B cell (primary cell): ENCODE results near the gene RPS18. TPM values are rescaled to one million over a fixed set of nuclear protein-coding genes. Genes with fewer than 3 reads are reported as not detected.

Experiments used
- ATAC-seq: fragments of 200-7000 bp; cut with Tn5 transposase; one replicate; pipeline ENCODE4 v1.10.0; 2021; ENCODE audit warnings: low read depth, mild to moderate bottlenecking, moderate number of reproducible peaks, moderate library complexity
- CTCF ChIA-PET: fragments of 350-600 bp; sonication (Branson Sonifier 250); formaldehyde crosslinking; loops from one replicate; lab custom pipeline; 2021; ENCODE audit warnings: antibody characterized with exemption, inconsistent platforms; lab: Charles Lee
- POLR2A ChIA-PET: fragments of 350-600 bp; sonication (Branson Sonifier 250); formaldehyde crosslinking; loops from one replicate; lab custom pipeline; 2021; ENCODE audit warnings: antibody characterized with exemption; lab: Charles Lee
- DNase-seq: peaks from one replicate; pipeline ENCODE4 v3.0.0; 2013
- H2AFZ ChIP-seq: 2 replicates; pipeline ENCODE4 v1.6.1; 2012; ENCODE audit warnings: mild to moderate bottlenecking, low read depth, low read length; ENCODE audit not compliant: insufficient read depth, poor library complexity, severe bottlenecking
- H3K27ac ChIP-seq, 2 donors: 1 replicate in 1 of 2; 2 replicates in 1 of 2; pipeline ENCODE4 v1.5.1; 2012 to 2013; ENCODE audit warnings: low read length in 2 of 2, mild to moderate bottlenecking in 2 of 2, moderate library complexity in 1 of 2
- H3K27me3 ChIP-seq, 4 experiments: fragments of 200-600 bp in 1 of 4; sonication (generic) in 1 of 4; replicated peaks in 1 of 4; 1 replicate in 2 of 4; 2 replicates in 2 of 4; pipeline versions ENCODE4 v1.6.1 to v1.7.0; 2013 to 2016; ENCODE audit warnings: low read length in 3 of 4, mild to moderate bottlenecking in 2 of 4, mixed read lengths in 1 of 4, moderate library complexity in 1 of 4; ENCODE audit not compliant: insufficient read depth in 4 of 4, control insufficient read depth in 3 of 4; ENCODE audit errors: control extremely low read depth in 1 of 4
- H3K36me3 ChIP-seq, 2 experiments: replicated peaks in 1 of 2; 1 replicate in 1 of 2; 2 replicates in 1 of 2; pipeline versions ENCODE4 v1.6.1 to v1.7.1; 2013; ENCODE audit warnings: low read length in 1 of 2; ENCODE audit not compliant: insufficient read depth in 2 of 2, control insufficient read depth in 1 of 2; ENCODE audit errors: control extremely low read depth in 1 of 2, extremely low read depth in 1 of 2
- H3K4me1 ChIP-seq, 2 donors: fragments of 200-600 bp in 1 of 2; sonication (generic) in 1 of 2; 1 replicate in 1 of 2; 2 replicates in 1 of 2; pipeline versions ENCODE4 v1.5.1 to v1.6.1; 2013 to 2017; ENCODE audit warnings: low read length in 2 of 2; ENCODE audit not compliant: control insufficient read depth in 2 of 2, insufficient read depth in 2 of 2
- H3K4me2 ChIP-seq: replicated peaks from 2 replicates; pipeline ENCODE3; 2012; ENCODE audit warnings: mild to moderate bottlenecking, low read depth, low read length; ENCODE audit not compliant: poor library complexity, severe bottlenecking
- H3K4me3 ChIP-seq, 5 experiments: fragments of 200-600 bp in 1 of 5; sonication (generic) in 1 of 5; 1 replicate in 3 of 5; 2 replicates in 2 of 5; pipeline versions ENCODE4 v1.5.1 to v1.7.0; 2011 to 2016; ENCODE audit warnings: low read length in 4 of 5, mild to moderate bottlenecking in 4 of 5, low read depth in 2 of 5, control low read depth in 1 of 5, moderate library complexity in 1 of 5; ENCODE audit not compliant: insufficient read depth in 1 of 5; ENCODE audit errors: control extremely low read depth in 1 of 5, extremely low read depth in 1 of 5
- H3K79me2 ChIP-seq: fragments of 200-600 bp; sonication (generic); one replicate; pipeline ENCODE4 v1.6.0; 2016; ENCODE audit warnings: low read length; ENCODE audit not compliant: control insufficient read depth, insufficient read depth
- H3K9ac ChIP-seq: fragments of 200-600 bp; sonication (generic); 2 replicates; pipeline ENCODE4 v1.6.1; 2017; ENCODE audit warnings: mild to moderate bottlenecking, low read length, moderate library complexity
- H3K9me3 ChIP-seq, 3 donors: one replicate each; pipeline versions ENCODE4 v1.6.1 to v1.7.1; 2013; ENCODE audit warnings: low read length in 2 of 3; ENCODE audit not compliant: control insufficient read depth in 2 of 3, insufficient read depth in 1 of 3; ENCODE audit errors: control extremely low read depth in 1 of 3
- H4K20me1 ChIP-seq: 2 replicates; pipeline ENCODE4 v1.6.0; 2012; ENCODE audit warnings: mild to moderate bottlenecking, low read length; ENCODE audit not compliant: insufficient read depth, control insufficient read depth, poor library complexity, severe bottlenecking
- H3K27ac Mint-ChIP-seq: one replicate; pipeline ENCODE4 v1.8.0; 2021; ENCODE audit warnings: mixed read lengths
- H3K27me3 Mint-ChIP-seq: one replicate; pipeline ENCODE4 v1.8.0; 2021; ENCODE audit warnings: mixed read lengths
- H3K4me1 Mint-ChIP-seq: one replicate; pipeline ENCODE4 v1.8.0; 2021; ENCODE audit warnings: mixed read lengths
- H3K4me3 Mint-ChIP-seq: one replicate; pipeline ENCODE4 v1.8.0; 2021; ENCODE audit warnings: mixed read lengths
- H3K9me3 Mint-ChIP-seq: one replicate; pipeline ENCODE4 v1.8.0; 2022; ENCODE audit warnings: mixed read lengths; ENCODE audit not compliant: insufficient read depth
- EZH2 ChIP-seq: IDR thresholded peaks from 2 replicates; pipeline ENCODE4 v1.6.1; 2012; ENCODE audit warnings: borderline replicate concordance, low read depth, mild to moderate bottlenecking, moderate library complexity, low read length; ENCODE audit not compliant: insufficient read depth, poor library complexity, severe bottlenecking
- WGBS: methylation state at CpG from one replicate; pipeline ENCODE4 v1.1.5; 2013; ENCODE audit warnings: missing lambda C conversion rate; ENCODE audit not compliant: insufficient coverage; 5-methylcytosine and 5-hydroxymethylcytosine counted together
- intact Hi-C: fragments of 100-400 bp; cut with micrococcal nuclease; formaldehyde crosslinking; loops from one replicate; pipeline ENCODE4 v1.10.0; 2022
- polyA plus RNA-seq: library from polyadenylated mRNA; depleted of rRNA; stranded (reverse); fragments of >200 nt; gene quantifications from 2 replicates; pipeline ENCODE4 v1.2.3, GENCODE V29; 2012
- total RNA-seq, 2 donors: library from RNA; stranded (reverse); fragments of 120-200 nt in 1 of 2; gene quantifications; 1 replicate in 1 of 2; 2 replicates in 1 of 2; pipeline versions ENCODE4 v1.2.3 to v1.2.4, GENCODE V29; 2013 to 2022
- TF ChIP-seq, protein P1 (sequence below): fragments of 200-600 bp; IDR thresholded peaks from one replicate; pipeline ENCODE4 v1.8.0; 2022; ENCODE audit warnings: antibody characterized with exemption, mild to moderate bottlenecking

RPS18 gene
- total and polyA plus RNA-seq, 2 donors (not counting 1 experiment from before 2014, with no cell fraction given), result 3,830 to 5,829 TPM

DNA sequence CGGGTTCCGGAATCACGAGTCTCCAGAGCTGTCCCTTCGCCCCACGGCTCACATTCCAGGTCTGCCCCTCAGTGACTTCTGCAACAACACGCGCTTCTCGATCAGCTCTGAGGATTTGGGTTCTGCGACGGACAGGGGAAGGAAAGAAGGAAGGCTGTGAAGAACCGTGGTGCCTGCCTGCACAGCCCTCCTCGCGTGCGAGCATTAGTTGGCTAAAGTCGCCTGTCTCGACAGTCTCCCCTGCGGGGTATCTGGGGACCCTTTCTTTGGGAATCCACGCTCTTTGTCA is 23.3 kb upstream of the RPS18 start:
- TF ChIP-seq, protein P1, sequence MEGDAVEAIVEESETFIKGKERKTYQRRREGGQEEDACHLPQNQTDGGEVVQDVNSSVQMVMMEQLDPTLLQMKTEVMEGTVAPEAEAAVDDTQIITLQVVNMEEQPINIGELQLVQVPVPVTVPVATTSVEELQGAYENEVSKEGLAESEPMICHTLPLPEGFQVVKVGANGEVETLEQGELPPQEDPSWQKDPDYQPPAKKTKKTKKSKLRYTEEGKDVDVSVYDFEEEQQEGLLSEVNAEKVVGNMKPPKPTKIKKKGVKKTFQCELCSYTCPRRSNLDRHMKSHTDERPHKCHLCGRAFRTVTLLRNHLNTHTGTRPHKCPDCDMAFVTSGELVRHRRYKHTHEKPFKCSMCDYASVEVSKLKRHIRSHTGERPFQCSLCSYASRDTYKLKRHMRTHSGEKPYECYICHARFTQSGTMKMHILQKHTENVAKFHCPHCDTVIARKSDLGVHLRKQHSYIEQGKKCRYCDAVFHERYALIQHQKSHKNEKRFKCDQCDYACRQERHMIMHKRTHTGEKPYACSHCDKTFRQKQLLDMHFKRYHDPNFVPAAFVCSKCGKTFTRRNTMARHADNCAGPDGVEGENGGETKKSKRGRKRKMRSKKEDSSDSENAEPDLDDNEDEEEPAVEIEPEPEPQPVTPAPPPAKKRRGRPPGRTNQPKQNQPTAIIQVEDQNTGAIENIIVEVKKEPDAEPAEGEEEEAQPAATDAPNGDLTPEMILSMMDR, result peak; percentile 70
- TF ChIP-seq EZH2, result no peak
- Mint-ChIP-seq H3K27me3 (peaks cover 5% of the 10 kb centered on the region), H3K4me3 (peak overlapping the region; percentile 97), H3K27ac (peak overlapping the region; percentile 97), H3K9me3 (no peaks in the 10 kb centered on the region), H3K4me1 (peaks cover 31% of the 10 kb centered on the region)
- DNase-seq, result no peak
- 2% methylated on average over 17 of the region's 18 CpGs for WGBS
- Histone ChIP-seq H2AFZ (peak overlapping the region; percentile 87), H3K4me3 (peak overlapping the region; percentile 63 to 77 (median 74)), H3K4me1 (peaks cover 12 to 24% of the 10 kb centered on the region in 2 donors), H3K9me3 (no peaks in the 10 kb centered on the region), H3K4me2 (peak overlapping the region; percentile 98), H4K20me1 (no peaks in the 10 kb centered on the region), H3K79me2 (peaks cover 9% of the 10 kb centered on the region), H3K27me3 (peaks cover 0 to 4% (median 0%) of the 10 kb centered on the region in 4 experiments), H3K36me3 (peaks cover 0 to 9% of the 10 kb centered on the region in 2 experiments), H3K9ac (peak overlapping the region; percentile 73), H3K27ac (peak overlapping the region; percentile 75 to 88)
- CTCF ChIA-PET, result interaction anchor here (0.8 to 6.0 kb wide), 50 partner anchors 9 to 835 kb away, joined by 3 to 80 read pairs (median 5); partner anchors contain the start of genes B3GALT4, HLA-DPB1, HSD17B8 and PFDN6
- POLR2A ChIA-PET, result interaction anchor here (0.9 to 1.7 kb wide), 12 partner anchors 23 to 403 kb away, joined by 3 to 12 read pairs (median 3); partner anchors contain the start of genes B3GALT4, HLA-DPB1, HSD17B8 and RING1
- intact Hi-C loops, result loop anchor here (1.0 to 10.0 kb wide), 9 partner anchors 40 to 354 kb away; partner anchors contain the start of genes HLA-DMB, PFDN6, RGL2 and WDR46
- no peak for ATAC-seq
